Measurements from ENCODE around the gene TP53.
"Not testable (repeated sequence)": the region's sequence is repeated elsewhere in the genome, so short reads cannot be mapped to it uniquely, and the experiment has no call there.

The TP53 gene

GRCh38 chr17:7646457-7646856, 40.8 kb downstream of the TP53 start:
- TF ChIP-seq POLR2AphosphoS5 (IDR thresholded peaks at IDR 0.05; ENCODE audit: low read depth) (no peak), CTCF (IDR thresholded peaks at IDR 0.05; ENCODE audit: insufficient read depth, low read length) (no peak), SPI1 (IDR thresholded peaks at IDR 0.05; ENCODE audit: borderline replicate concordance, low read depth) (no peak), GABPA (IDR thresholded peaks at IDR 0.05; ENCODE audit: low read depth) (no peak), REST (IDR thresholded peaks at IDR 0.05; ENCODE audit: insufficient replicate concordance, low read depth) (no peak)
- Histone ChIP-seq H3K4me3 (replicated peaks; ENCODE audit: insufficient read depth, low read length) (no peak overlapping the region), H3K27ac (replicated peaks) (no peak overlapping the region), H3K27me3 (ENCODE audit: insufficient read depth, poor library complexity, severe bottlenecking) (no peaks in the 10 kb centered on the region)
- DNase-seq (ENCODE audit: low read depth in 1 of 2, low spot score in 1 of 2): no peak

GRCh38 chr17:7644775-7645174, 42.5 kb downstream of the TP53 start:
- TF ChIP-seq SPI1 (IDR thresholded peaks at IDR 0.05; ENCODE audit: borderline replicate concordance, low read depth) (no peak), REST (IDR thresholded peaks at IDR 0.05; ENCODE audit: insufficient replicate concordance, low read depth) (no peak), GABPA (IDR thresholded peaks at IDR 0.05; ENCODE audit: low read depth) (no peak), POLR2AphosphoS5 (IDR thresholded peaks at IDR 0.05; ENCODE audit: low read depth) (no peak), CTCF (IDR thresholded peaks at IDR 0.05; ENCODE audit: insufficient read depth, low read length) (no peak)
- Histone ChIP-seq H3K27me3 (ENCODE audit: insufficient read depth, poor library complexity, severe bottlenecking) (no peaks in the 10 kb centered on the region), H3K4me3 (replicated peaks; ENCODE audit: insufficient read depth, low read length) (no peak overlapping the region), H3K27ac (replicated peaks) (no peak overlapping the region)
- no peak for DNase-seq (ENCODE audit: low read depth in 1 of 2, low spot score in 1 of 2)

GRCh38 chr17:7641635-7642034, 45.7 kb downstream of the TP53 start:
- H3K27ac ChIP-seq (replicated peaks); DNase-seq (ENCODE audit: low read depth in 1 of 2, low spot score in 1 of 2): not testable (repeated sequence)

GRCh38 chr17:7640783-7641182, 46.5 kb downstream of the TP53 start:
- no peak for DNase-seq (ENCODE audit: low read depth in 1 of 2, low spot score in 1 of 2)
- no peaks in the 10 kb centered on the region for H3K27me3 ChIP-seq (ENCODE audit: insufficient read depth, poor library complexity, severe bottlenecking)
- TF ChIP-seq SPI1 (IDR thresholded peaks at IDR 0.05; ENCODE audit: borderline replicate concordance, low read depth) (no peak), CTCF (IDR thresholded peaks at IDR 0.05; ENCODE audit: insufficient read depth, low read length) (no peak), REST (IDR thresholded peaks at IDR 0.05; ENCODE audit: insufficient replicate concordance, low read depth) (no peak), GABPA (IDR thresholded peaks at IDR 0.05; ENCODE audit: low read depth) (no peak), POLR2AphosphoS5 (IDR thresholded peaks at IDR 0.05; ENCODE audit: low read depth) (no peak)
- no peak overlapping the region for H3K27ac ChIP-seq (replicated peaks)
- H3K4me3 ChIP-seq (replicated peaks; ENCODE audit: insufficient read depth, low read length): no peak overlapping the region

More at GRCh38 chr17:7641635-7642034, 45.7 kb downstream of the TP53 start:
- H3K27me3 ChIP-seq (ENCODE audit: insufficient read depth, poor library complexity, severe bottlenecking); H3K4me3 ChIP-seq (replicated peaks; ENCODE audit: insufficient read depth, low read length): not testable (repeated sequence)
